Activated CD8-positive, alpha-beta memory T cell treated with anti-CD3 and anti-CD28 coated beads, Interleukin-2, amount 50 U/mL, for 1 hour (primary cell): ENCODE results near the gene TRIP11.
"Not testable (repeated sequence)": the region's sequence is repeated elsewhere in the genome, so short reads cannot be mapped to it uniquely, and the experiment has no call there.

Source experiments
- DNase-seq: peaks from one replicate; pipeline ENCODE4 v3.0.0-alpha.2; 2020; ENCODE audit errors: extremely low read depth

TRIP11 gene

DNA sequence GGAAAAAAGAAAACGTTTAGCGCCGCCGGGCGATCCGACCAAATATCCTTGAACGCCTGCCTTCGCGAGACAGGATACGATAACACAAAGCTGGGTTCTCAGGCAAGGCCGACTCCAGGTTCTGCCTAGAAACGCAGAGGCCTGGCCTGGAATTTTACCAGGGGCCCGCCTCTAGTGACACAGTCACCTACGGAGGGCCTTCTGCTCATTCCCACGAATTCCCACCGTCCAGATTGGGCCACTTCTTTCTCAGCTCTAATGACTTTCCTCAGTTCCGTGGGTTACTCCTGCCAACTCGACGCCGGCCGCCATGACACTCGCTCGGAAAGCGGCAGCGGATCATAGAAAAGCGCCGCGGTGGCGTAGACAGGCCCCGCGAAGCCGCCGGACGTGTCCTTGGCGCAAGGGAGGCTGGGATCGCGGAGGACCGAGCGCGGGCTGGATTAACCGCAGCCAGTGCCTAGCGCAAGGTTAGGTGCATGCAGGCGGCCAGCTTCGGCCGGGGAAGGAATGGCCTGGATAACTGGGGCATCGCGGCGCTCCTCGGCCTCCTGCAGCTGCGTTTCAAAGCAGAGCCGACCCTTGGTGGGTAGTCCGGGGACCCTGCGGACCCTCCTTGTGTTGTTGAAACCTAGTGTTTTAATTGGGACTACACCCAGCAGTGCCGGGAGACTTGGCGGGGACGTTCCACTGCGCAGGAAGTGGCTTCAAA, at the start of gene TRIP11:
Gene TRIP11, minus strand, starts transcription at position 341 of the 712 bp plus-strand sequence. CDS start 374 bp downstream, outside the sequence.
- peak; percentile 81 for DNase-seq

DNA sequence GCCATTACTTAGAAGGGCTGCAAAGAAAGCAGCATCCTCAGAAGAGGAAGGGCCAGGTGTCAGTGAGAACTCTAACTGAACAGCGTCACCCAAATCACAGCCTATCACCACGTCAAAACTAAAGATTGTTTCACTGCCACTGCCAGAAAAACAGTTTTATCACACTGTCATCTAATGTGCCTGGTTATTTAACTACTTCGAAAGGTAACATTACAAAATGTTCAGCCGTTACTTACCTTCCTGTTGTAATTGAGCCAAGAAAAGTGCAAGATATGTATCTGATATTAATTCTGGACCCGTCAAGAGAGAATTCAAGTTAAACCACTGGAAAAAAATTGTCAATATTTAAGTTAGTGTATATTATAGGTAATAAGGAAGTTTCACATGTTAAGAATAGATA, 48.6 kb upstream of the TRIP11 start:
- no peak for DNase-seq

DNA sequence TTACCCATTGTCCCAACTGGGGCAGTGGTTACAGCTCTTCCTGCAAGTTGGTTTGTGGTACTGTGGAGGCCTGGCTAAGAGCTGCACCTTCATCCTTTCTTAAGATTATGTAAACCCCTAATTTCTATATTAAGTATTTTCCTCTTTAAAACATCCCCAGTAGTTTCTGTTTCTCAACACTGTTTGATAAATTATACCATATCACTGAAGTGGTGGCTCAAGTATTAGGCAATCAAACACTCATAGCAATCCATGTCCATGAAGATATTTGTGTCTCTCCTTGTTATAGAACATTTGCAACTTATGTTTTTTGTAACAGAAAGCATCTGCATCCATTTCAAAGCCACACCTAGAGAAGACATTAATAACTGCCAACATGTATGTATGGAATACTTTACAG, 34.7 kb upstream of the TRIP11 start:
- DNase-seq: no peak

DNA sequence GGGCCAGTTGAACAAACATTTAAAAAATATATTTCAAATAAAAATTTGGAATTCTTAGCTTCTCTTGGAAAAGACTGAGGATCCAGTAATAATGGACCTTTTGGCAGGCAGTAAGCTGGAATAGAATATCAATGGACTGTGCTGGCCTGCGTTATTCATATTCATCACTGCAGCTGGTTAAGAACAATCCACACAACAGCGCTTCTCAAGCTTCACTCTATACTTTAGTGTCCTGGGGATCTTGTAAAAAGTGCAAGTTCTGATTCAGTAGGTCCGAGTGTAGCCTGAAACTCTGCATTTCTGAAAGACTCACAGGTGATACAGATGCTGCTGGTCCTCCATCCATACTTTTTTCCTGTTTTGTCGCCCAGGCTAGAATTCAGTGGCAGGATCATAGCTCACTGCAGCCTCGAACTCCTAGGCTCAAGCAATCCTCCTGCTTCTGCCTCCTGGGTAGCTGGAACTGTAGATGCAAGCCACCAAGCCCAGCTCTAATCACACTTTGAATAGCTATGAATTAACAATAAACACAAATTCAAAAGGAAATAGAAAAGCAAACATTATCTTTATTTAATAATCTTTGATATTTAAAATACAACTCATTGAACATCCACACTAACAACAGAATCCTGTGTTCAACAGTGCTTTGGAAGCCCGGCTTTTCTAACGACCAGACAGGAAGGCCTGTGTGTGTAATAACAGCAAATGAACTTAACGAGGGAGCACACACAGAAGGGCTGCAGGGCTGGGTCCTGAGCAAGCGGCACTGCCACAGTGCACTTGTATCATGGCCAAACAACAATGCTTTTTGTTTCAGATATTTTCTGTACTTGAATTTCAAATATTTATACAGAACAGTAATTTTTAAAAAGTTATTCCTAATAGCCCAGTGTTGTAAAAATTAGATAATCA, 18.4 kb upstream of the TRIP11 start:
- DNase-seq: no peak

DNA sequence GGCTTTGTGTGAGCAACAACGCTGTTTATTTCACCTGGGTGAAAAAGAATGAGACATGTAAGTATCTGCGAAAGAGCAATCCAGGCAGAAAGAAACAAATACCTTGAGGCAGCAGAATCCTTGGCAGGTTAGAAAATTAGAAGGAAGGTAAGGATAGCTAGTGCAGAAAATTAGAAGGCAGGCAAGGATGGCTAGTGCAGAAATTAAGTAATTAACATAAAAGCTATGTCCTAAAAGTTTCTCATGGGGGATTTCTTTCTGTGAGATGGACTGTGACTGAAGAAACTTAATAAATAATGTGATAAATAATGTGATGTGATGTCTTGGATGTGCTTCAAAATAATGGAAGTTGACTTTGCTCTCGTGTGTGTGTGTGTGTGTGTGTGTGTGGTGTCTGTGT, 9.9 kb upstream of the TRIP11 start:
- DNase-seq: no peak

DNA sequence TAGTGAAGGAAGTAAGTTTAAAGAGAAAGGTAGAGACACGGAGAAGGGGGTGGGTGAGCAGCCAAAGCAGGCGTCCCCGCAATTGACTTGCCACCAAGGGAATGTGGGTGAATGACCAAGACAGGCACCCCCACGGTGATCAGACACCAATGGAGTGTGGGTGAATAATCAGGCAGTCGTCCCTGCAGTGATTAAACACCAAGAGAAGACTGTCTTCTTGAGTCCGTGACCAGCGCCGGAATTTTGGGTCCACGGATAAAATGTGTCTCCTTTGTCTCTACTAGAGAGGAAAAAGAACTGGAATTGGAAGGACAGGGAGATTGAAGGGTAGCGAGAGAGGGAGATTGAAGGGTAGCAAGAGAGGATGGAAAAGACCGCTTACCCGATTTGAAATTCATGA, 9.4 kb upstream of the TRIP11 start:
- not testable (repeated sequence) for DNase-seq

DNA sequence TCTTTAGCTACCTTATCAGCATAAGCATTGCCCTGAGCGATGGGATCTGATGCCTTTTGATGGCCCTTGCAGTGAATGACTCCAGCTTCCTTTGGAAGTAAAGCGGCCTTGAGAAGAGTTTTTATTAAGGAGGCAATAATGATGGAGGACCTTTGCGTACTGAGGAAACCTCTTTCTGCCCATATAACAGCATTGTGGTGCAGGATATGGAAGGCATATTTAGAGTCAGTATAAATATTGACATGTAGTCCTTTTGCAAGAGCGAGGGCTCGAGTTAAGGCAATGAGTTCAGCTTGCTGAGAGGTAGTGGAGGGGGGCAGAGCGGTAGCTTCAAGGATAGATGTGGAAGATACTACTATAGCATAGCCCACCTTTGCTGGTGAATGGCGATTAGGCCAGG, 6.0 kb upstream of the TRIP11 start:
- DNase-seq: not testable (repeated sequence)

DNA sequence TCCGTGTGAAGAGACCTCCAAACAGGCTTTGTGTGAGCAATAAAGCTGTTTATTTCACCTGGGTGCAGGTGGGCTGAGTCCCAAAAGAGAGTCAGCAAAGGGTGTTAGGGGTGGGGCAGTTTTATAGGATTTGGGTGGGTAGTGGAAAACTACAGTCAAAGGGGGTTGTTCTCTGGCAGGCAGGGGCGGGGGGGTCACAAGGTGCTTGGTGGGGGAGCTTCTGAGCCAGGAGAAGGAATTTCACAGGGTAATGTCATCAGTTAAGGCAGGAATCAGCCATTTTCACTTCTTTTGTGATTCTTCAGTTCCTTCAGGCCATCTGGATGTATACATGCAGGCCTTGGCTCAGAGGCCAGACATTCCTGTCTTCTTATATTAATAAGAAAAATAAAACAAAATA, 1.9 kb upstream of the TRIP11 start:
- not testable (repeated sequence) for DNase-seq

DNA sequence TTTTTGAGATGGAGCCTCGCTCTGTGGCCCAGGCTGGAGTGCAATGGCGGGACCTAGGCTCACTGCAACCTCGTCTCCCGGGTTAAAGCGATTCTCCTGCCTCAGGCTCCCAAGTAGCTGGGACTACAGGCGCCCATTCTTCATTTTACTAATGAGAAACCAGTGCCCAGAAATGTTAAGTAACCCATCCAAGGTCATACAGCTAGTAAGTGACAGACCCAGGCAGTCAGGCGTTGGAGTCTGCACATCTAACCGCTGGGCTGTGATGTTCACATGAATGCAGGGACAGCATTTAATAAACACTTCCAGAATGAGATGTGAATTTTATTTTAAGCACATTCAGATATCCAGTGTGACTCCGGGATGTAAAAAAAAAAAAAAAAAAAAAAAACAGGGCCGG, 1.3 kb upstream of the TRIP11 start:
- DNase-seq: no peak

DNA sequence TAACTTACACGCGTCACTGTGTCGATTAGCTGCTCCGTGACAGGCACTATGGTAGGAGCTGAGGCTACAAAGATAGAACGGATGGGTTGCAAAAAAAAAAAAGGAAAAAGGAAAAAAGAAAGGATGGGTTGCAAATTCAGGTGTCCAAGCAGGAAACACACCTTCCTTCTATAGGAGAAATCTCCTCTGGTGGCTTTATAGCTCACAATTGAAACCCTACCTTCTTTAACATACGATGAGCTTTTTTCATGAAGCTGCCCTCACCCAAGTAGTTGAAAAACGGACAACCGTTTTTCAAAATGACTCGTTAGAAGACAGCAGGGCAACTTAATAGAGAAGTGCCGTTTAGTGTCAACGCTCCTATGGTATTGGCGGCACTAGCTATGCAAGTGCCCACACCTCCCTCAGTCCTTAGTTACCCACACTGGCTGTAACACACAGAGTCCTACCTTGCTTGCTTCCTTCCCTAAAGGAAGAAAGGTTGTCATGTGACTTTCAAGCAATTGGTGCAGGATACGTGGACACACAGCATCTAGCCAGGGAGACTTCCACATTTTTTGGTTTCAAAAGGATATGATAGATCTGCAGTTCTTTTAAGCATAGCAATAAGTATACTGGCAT, 682 bp upstream of the TRIP11 start:
- no peak for DNase-seq

DNA sequence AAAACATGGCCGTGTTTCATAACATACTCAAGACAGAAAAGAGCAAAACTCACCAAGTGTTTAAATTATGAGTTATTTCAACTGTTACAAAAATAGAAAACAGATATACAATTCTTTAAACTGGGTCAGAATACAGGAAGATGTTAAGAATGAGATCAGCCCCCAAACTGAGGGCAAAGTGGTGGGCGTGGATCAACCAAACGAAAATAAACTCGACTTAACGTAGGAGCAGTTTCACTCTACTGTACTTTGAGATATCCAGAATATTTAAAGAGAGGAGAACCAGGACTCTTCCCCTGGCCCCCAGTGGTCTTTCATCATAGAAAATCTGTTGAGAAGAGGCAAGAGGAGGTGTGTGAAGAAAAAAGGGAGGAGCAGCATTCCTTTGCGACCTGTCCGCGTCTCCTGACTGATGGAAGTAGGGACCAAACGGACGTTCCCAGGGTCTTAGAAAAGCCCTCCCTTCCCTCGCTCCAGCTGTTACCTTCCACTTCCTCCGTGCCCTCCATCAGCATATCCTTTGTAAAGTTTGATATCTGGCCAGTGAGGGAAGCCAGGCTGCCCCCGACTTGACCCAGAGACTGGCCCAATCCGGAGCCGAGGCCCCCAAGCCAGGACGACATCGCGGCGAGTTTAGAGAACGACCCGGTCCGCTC, 668 bp downstream of the TRIP11 start:
- no peak for DNase-seq

DNA sequence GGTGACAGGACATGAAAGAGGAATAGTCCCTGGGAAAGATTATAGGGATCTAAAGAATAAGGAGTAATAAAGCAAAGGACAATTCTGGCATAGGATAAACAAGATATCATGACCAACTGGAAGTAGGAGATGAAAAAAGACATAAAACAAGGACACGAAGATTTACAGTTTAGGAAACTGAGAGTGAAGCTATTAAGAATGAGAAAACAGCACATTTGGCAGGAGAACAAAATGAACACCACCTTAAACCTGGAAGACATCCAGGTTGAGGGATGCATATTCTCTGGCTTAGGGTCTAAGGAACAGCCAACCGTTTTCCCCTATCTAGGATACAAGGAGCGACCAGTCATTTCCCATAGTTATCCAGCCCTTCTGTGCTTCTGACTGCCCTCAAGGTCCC, 1.9 kb downstream of the TRIP11 start:
- no peak for DNase-seq

DNA sequence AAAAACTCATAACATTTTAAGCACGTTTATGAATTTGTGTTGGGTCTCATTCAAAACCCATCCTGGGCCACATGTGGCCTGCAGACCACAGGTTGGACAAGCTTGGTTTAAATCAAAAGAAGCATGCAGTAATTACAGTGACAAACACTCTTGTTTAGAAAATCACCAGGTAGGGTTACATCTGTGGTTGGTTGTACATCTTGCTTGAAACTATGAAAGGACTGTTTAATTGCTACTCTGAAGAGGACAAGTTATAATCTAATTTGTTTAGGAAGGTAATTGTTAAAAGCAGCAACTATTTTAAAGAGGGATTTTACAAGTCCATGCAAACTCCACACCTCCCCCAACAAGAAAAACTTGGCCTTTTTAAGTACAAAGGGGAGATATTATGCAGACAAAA, 4.0 kb downstream of the TRIP11 start:
- no peak for DNase-seq

DNA sequence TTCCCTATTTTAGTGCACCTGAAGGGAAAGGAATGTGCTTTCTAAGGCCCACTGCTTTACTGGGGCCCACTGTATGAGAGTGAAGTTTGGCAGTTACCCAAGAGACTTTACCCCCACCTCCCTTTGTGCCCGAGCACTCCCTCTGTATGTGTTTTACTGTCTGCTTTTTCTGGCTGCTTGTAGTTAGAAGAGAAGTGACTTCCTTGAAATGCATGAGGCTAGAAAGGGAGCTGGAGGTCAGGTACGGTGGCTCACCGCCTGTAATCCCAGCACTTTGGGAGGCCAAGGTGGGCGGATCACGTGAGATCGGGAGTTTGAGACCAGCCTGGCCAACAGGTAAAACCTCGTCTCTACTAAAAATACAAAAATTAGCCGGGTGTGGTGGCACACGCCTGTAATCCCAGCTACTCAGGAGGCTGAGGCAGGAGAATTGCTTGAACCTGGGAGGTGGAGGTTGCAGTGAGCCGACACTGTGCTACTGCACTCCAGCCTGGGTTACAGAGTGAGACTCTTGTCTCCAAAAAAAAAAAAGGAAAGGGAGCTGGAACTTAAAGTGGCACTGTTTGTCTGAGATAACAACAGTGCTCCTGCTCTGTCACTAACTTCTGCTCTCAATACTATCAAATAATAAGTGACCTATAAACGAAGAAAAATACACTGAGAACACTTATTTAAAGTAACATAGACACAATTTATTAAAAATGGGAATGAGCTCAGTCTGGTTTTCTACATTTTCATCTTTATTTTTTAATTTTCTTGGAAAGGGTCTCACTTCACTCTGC, 5.8 kb downstream of the TRIP11 start:
- DNase-seq: no peak

DNA sequence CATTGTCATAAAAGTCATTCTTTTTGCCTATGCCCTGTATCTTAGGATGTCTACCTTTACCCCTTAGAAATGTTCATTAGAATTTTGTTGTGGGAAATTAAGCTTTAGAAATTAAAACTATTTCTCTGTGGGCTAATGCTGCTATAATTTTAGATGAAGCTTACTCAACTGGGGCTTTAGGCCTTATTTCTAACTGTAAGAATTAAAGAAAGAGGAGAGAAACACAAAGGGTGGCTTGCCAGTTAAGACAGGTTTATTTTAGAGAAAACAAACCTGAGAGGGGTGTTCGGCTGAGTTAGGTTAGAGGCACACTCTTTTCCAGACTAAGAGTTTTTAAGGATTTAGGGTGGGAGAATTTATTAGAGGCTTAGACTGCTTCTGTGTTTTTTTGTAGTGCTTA, 6.4 kb downstream of the TRIP11 start:
- DNase-seq: no peak

DNA sequence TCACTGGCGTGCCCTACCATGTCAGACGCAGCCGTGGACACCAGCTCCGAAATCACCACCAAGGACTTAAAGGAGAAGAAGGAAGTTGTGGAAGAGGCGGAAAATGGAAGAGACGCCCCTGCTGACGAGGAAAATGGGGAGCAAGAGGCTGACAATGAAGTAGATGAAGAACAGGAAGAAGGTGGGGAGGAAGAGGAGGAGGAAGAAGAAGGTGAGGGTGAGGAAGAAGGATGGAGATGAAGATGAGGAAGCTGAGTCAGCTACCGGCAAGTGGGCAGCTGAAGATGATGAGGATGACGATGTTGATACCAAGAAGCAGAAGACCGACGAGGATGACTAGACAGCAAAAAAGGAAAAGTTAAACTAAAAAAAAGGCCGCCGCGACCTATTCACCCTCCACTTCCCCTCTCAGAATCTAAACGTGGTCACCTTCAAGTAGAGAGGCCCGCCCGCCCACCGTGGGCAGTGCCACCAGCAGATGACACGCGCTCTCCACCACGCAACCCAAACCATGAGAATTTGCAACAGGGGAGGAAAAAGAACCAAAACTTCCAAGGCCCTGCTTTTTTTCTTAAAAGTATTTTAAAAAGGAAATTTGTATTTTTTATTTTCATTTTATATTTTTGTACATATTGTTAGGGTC, 13.2 kb downstream of the TRIP11 start:
- no peak for DNase-seq

DNA sequence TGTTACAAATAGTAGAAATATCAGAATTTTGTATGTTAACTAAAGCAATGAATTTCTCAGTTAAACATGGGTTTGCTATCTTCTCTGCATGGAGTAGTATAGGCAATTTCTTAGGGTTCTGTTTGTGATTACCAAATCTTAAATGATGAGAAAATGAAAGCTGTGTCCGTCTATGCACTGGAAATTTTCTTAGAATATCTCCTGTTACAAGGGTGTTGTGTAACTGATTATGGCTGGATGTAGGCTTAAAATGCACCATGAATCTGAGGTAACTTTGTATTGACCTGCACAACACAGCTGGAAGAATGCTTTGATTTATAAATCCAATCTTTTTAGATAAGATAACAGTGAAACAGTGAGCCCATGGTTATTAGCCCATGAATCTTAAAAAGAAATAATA, 17.8 kb downstream of the TRIP11 start:
- no peak for DNase-seq

DNA sequence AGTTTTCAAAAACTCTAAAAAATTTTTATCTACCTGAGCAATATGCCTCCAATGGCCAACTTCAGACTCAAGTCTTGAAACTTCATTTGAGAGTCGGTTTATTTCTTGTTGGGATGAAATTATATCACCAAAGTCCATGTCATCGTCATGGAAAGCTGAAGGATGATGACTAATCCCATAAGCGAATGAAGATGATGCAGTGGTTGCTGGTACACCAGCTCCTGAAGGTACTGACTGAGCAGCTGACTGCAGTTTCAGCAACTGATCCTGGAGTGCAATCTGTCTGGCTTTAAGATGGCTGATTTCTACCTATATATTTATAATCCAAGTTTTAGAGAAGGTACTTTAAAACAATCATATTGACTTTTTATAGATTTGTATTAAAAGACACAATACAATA, 18.3 kb downstream of the TRIP11 start:
- DNase-seq: no peak

DNA sequence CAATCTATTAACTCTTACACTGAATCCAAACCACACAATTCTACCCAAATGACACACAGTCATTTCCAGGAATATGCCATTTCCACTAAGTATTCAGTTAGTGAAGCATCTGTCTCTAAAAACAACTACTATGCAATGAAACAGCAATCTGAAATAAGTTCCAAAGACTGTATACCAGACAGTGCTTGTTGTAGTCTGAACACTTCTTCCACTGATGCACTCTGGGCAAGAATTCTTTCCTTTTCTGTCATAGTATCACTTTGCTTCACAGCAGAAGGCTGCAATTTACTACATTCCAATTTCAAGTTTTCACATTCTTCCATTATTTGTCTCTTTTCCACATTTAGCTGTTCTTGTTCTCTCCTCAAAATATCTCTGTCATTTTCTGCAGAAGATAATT, 25.8 kb downstream of the TRIP11 start:
- DNase-seq: no peak

DNA sequence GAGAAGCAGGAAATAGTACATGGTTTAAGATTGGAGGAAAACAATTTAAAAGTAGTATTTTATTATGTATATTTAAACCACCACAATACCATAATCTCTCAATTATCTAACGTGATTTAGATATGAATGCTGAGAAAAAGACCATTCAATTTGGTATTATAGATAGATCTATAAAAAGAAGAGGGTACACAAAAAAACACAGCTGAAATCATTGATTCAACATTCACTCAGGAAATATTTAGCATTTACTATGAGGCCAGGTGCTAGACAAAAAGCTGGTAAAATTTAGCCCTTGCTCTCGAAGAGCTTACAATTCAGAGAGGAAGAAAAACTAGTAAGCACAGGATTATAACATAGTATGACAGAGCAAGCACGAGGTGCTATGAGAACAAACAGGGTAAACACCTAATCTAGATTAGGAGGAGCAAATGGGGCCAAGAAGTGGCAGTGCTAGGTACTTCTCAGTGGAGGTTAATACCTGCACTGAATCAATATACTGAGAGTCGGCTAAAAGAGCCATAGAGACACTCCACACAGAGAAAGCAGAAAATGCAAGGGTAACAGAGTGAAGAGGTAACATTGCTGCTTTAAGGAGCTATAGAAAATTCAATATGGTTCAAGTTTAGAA, 27.6 kb downstream of the TRIP11 start:
- DNase-seq: no peak
